Left lung (tissue), 10 donors: ENCODE measurements around the gene DEPP1. TPM values are rescaled to one million over a fixed set of nuclear protein-coding genes. Genes with fewer than 3 reads are reported as not detected.

Experiments
- ATAC-seq: fragments of 200-7000 bp; cut with Tn5 transposase; one replicate; pipeline ENCODE4 v1.9.1; 2020; ENCODE audit warnings: moderate library complexity
- DNase-seq, 4 donors: peaks; one replicate each; pipeline ENCODE4 v3.0.0-alpha.2; 2013 to 2020
- H3K27ac ChIP-seq, 2 donors: fragments of 200-600 bp; sonication (generic) in 1 of 2; one replicate each; pipeline versions ENCODE4 v1.5.0 to v1.8.0; 2020 to 2021
- H3K27me3 ChIP-seq, 2 donors: fragments of 200-600 bp; sonication (generic) in 1 of 2; one replicate each; pipeline versions ENCODE4 v1.5.0 to v1.8.0; 2020 to 2021
- H3K36me3 ChIP-seq, 2 donors: fragments of 200-600 bp; sonication (generic) in 1 of 2; one replicate each; pipeline versions ENCODE4 v1.5.0 to v1.8.0; 2020 to 2021
- H3K4me1 ChIP-seq, 2 donors: fragments of 200-600 bp; one replicate each; pipeline ENCODE4 v1.8.0; 2021
- H3K4me3 ChIP-seq, 2 donors: fragments of 200-600 bp; sonication (generic) in 1 of 2; one replicate each; pipeline versions ENCODE4 v1.5.0 to v1.8.0; 2020 to 2021; ENCODE audit warnings: mild to moderate bottlenecking in 1 of 2
- H3K9me3 ChIP-seq, 2 donors: fragments of 200-600 bp; sonication (generic) in 1 of 2; one replicate each; pipeline versions ENCODE4 v1.5.0 to v1.8.0; 2020 to 2021
- CTCF ChIP-seq, 2 donors: fragments of 200-600 bp; sonication (generic) in 1 of 2; IDR thresholded peaks; one replicate each; pipeline versions ENCODE4 v1.5.0 to v1.8.0; 2021; ENCODE audit warnings: antibody characterized with exemption in 2 of 2
- intact Hi-C, 2 donors: fragments of 100-400 bp; cut with DNase I; formaldehyde crosslinking; loops; one replicate each; pipeline versions ENCODE4 v1.11.2 to v1.14.2; 2022
- polyA plus RNA-seq, 6 donors: library from polyadenylated mRNA; unstranded; fragments of 120-200 nt; gene quantifications; one replicate each; pipeline ENCODE4 v1.2.1, GENCODE V29; 2013; ENCODE audit not compliant: insufficient read length in 6 of 6
- total RNA-seq, 2 donors: library from RNA; stranded (reverse); fragmentation: NEBNext Ultra II Directional; extraction: Animal tissue kit (Norgen Biotek cat#: 25700); gene quantifications; one replicate each; pipeline ENCODE4 v1.2.1, GENCODE V29; 2021
- donor health status: DM: no; HTN: yes; CAD: no.
- donor health status: DM: no; HTN: no; CAD: no.

Gene DEPP1
- total and polyA plus RNA-seq, 8 donors = 18.5 to 59.8 (median 28.3) TPM

GRCh38 chr10:44970812-44971395 lies 7.7 kb downstream of the DEPP1 start:
- intact Hi-C loops = no loop called here
- TF ChIP-seq CTCF (IDR thresholded peaks at IDR 0.05) = no peak
- Histone ChIP-seq H3K36me3 (peaks cover 0 to 36% of the 10 kb centered on the region in 2 donors), H3K27me3 (no peaks in the 10 kb centered on the region), H3K27ac (no peak overlapping the region), H3K4me1 (peaks cover 32 to 90% of the 10 kb centered on the region in 2 donors), H3K9me3 (no peaks in the 10 kb centered on the region), H3K4me3 (no peak overlapping the region)
- no peak for DNase-seq
- no peak for ATAC-seq

- ATAC-seq (no peak), DNase-seq (no peak)
- no peaks in the 10 kb centered on the region for H3K27me3 ChIP-seq
- H3K36me3 ChIP-seq = peaks cover 0 to 34% of the 10 kb centered on the region in 2 donors
- H3K4me3 ChIP-seq = no peak overlapping the region
- TF ChIP-seq CTCF (IDR thresholded peaks at IDR 0.05) = no peak
- intact Hi-C loops = no loop called here
- no peak overlapping the region for H3K27ac ChIP-seq
- peaks cover 39 to 90% of the 10 kb centered on the region in 2 donors for H3K4me1 ChIP-seq
- no peaks in the 10 kb centered on the region for H3K9me3 ChIP-seq
Measured at GRCh38 chr10:44969854-44970253, 8.8 kb downstream of the DEPP1 start.

- H3K4me1 ChIP-seq = peaks cover 40 to 90% of the 10 kb centered on the region in 2 donors
- H3K36me3 ChIP-seq = peaks cover 0 to 34% of the 10 kb centered on the region in 2 donors
- DNase-seq (no peak), ATAC-seq (no peak)
- no peak for TF ChIP-seq CTCF (IDR thresholded peaks at IDR 0.05)
- no peaks in the 10 kb centered on the region for H3K27me3 ChIP-seq
- intact Hi-C loops = no loop called here
- peak overlapping the region; percentile 68 to 86 for H3K27ac ChIP-seq
- no peak overlapping the region for H3K4me3 ChIP-seq
- H3K9me3 ChIP-seq = no peaks in the 10 kb centered on the region
Measured at GRCh38 chr10:44968500-44969400, 9.9 kb downstream of the DEPP1 start.

- peaks cover 47 to 90% of the 10 kb centered on the region in 2 donors for H3K4me1 ChIP-seq
- H3K4me3 ChIP-seq = no peak overlapping the region
- no peaks in the 10 kb centered on the region for H3K27me3 ChIP-seq
- DNase-seq (peak in 1 of 4 donors; percentile 80), ATAC-seq (peak; percentile 49)
- TF ChIP-seq CTCF (IDR thresholded peaks at IDR 0.05) = no peak
- intact Hi-C loops = no loop called here
- H3K9me3 ChIP-seq = no peaks in the 10 kb centered on the region
- H3K27ac ChIP-seq = peak overlapping the region; percentile 68 to 86
- peaks cover 0 to 34% of the 10 kb centered on the region in 2 donors for H3K36me3 ChIP-seq
Measured at GRCh38 chr10:44968091-44968490, 10.5 kb downstream of the DEPP1 start.

GRCh38 chr10:44967616-44968015 lies 11.0 kb downstream of the DEPP1 start:
- no peak for DNase-seq
- H3K4me1 ChIP-seq = peaks cover 51 to 90% of the 10 kb centered on the region in 2 donors
- no peak for TF ChIP-seq CTCF (IDR thresholded peaks at IDR 0.05)

More at GRCh38 chr10:44967616-44968015, 11.0 kb downstream of the DEPP1 start:
- H3K9me3 ChIP-seq = no peaks in the 10 kb centered on the region
- H3K4me3 ChIP-seq = no peak overlapping the region
- peaks cover 0 to 31% of the 10 kb centered on the region in 2 donors for H3K36me3 ChIP-seq
- H3K27ac ChIP-seq = peak overlapping the region; percentile 68 to 86
- no peaks in the 10 kb centered on the region for H3K27me3 ChIP-seq
- intact Hi-C loops = no loop called here
- ATAC-seq = peak; percentile 8
